Measurements from ENCODE around the gene CLP1.

CLP1 gene

DNA sequence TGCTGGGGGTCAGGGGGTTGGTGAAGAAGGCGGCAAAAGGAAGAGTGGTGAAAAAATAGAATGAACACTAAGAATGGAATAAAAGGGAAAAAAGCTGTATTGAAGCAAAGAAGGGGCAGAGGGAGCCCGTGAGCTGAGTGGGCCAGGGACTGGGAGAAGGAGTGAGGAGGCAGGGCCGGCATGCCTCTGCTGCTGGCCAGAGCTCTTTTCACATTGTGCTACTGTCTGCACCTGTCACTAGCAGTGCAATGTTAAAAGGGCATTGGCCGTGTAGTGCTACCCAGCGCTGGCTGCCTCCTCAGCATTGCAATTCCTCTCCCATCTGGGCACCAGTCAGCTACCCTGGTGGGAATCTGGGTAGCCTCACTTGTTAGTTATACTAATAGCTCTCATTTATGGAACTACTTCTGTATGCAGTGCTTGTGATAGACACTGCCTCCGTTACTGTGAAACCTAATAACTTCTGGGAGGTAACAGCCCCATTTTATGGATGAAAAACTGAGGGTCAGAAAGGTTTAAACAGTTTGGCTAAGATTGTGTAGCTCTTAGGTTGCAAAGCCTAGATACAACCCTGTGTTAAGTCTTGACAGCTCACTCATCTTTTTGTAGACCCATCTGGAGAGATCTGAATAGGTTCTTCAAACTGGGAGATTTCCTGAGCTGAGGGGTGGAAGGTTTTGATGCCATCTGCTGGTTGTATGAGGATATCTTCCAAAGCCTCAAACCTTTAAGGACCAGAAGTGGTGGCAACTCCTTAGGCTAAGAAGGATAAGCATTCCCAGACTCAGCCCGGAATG, 16.4 kb upstream of the CLP1 start:
- peak; percentile 37 for DNase-seq

GRCh38 chr11:57643802-57644201, 13.8 kb upstream of the CLP1 start:
- no peak for DNase-seq

GRCh38 chr11:57644748-57645688, 12.5 kb upstream of the CLP1 start:
- peak; percentile 89 for DNase-seq

- DNase-seq: no peak
These were observed 11.9 kb upstream of the CLP1 start for GRCh38 chr11:57645689-57646085.

GRCh38 chr11:57646194-57646798, 11.3 kb upstream of the CLP1 start:
- DNase-seq: no peak

- no peak for DNase-seq
These were observed 10.7 kb upstream of the CLP1 start for GRCh38 chr11:57646799-57647303.

DNA sequence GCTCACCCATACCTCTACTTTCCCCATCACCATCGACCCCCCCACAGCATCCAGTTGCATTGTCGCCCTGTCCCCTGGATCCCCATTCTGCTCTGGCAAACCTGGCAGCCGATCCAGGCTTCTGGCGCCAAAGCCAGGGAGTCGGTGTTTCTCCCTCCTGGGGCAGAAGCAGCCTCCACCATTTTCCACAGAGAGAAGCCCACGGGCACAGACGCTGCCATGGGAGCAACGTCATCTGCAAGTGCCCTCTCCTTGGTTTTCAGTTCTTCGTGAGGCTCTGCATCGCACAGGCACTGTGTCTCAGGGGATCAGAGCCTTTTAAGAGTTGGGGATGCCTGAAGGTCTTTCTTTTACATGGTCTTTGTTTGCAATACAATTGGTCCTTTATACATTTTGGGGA, 10.2 kb upstream of the CLP1 start:
- DNase-seq: no peak

DNA sequence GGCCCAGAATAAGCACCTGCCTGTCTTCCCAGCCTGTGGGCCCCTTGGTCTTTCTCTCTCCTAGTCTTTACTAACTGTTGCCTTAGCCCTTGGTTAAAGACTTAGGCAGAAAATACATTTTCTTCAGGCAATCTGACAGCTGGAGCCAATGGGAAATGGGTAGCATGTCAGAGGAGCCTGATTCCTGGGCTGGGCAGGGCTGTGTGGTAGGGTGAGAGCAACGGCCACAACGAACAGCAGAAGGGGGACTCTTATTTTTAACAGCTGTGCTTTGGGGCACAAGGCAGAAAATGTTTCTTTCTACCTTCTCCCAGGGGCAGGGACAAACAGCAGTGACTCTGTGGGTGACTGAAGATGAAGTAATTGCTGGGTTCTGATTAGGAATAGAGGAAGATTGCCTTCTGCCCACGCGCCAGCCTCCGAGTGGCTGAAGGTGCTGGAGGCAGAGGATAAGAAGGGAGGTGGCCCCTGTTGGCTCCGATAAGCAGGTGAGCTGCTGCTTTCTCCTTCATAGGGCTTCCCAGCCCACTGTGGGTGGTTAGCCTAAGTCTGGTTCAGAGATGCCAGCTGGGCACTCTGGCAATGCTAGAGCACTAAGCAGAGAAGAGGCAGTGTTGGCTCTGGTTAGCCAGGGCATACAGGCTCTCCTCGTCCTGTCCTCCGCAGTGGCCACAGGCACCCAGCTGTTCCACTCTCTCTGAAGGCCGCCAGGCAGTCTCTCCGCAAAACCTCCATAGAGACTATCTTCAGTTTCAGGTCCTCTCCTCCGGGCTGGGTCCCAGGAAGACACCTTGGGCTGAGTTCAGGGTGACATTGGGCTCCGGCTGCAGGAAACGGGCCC, 9.4 kb upstream of the CLP1 start:
- DNase-seq: no peak

- peak; percentile 50 for DNase-seq
These were observed 8.5 kb upstream of the CLP1 start for GRCh38 chr11:57648801-57649735.

DNA sequence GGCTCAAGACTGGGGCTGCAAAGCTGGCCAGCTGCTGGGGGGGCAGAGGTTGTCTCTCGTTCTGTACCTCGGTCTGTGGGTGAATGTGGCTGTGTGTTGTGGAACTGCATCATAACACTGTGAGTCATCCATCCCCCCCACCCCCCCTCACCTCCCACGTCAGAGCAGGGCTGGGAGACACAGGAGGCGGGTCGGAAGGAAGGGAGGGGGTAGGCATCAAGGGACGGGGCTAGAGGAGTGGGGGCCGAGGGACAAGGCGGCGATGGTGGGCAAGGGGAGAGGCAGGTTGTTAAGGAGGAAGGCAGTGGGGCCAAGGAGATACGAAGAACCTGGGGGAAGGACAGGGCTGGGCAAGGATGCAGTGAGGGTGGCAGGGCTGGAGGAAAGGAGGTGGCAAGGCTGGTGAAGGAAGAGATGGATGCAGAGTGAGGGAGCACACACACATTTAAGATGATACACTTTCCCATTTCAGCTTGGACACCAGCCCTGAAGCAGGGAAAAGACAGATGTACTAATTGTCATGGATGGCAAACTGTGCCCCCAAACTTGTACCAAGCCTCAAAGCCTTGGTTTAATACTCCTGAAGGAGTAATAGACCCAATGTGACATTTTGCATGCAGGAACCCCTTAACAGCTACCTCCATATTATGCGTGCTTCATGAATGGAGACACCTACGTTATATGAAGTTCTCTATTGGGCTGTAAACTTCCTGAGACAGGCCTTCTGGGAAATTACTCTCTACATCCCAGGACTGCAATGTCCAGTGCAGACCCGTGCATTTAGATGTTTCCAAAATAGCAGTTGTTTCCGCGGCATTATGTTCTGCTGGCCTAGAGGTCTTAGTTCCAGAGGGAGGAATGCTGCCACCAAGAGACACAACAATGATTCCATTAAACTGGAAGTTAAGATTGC, 7.5 kb upstream of the CLP1 start, which contains the start of gene YPEL4:
Gene YPEL4, minus strand, starts transcription at position 87 of the 913 bp plus-strand sequence. CDS start 2,805 bp downstream, outside the sequence.
- peak; percentile 93 for DNase-seq

GRCh38 chr11:57650739-57651090, 6.8 kb upstream of the CLP1 start:
- no peak for DNase-seq

- no peak for DNase-seq
These were observed 6.2 kb upstream of the CLP1 start for GRCh38 chr11:57651408-57651807.

DNA sequence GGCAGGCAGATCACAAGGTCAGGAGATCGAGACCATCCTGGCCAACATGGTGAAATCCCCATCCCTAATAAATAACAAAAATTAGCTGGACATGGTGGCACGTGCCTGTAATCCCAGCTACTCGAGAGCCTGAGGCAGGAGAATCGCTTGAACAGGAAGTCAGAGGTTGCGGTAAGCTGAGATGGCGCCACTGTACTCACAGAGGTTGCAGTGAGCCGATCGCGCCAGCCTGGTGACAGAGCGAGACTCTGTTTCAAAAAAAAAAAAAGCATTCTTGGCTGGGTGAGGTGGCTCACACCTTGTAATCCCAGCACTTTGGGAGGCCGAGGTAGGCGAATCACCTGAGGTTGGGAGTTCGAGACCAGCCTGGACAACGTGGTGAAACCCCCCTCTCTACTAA, 5.3 kb upstream of the CLP1 start:
- DNase-seq: peak; percentile 55

- DNase-seq: no peak
These were observed 4.9 kb upstream of the CLP1 start for GRCh38 chr11:57652662-57653061.

DNA sequence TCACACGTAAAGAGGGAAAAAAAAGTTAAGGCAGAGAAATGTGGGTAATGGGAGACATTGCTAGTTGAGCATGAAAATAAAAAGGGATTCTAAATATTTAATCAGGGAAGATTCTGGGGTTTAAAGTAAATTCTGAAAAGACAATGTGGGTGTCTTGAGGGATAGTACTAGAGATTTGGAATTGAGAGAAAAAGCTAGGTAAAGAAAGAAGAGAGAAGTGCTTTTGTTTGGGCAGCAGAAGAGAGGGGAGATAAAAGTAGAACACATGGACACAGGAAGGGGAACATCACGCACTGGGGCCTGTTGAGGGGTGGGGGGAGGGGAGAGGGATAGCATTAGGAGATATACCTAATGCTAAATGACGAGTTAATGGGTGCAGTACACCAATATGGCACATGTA, 4.4 kb upstream of the CLP1 start:
- no peak for DNase-seq

DNA sequence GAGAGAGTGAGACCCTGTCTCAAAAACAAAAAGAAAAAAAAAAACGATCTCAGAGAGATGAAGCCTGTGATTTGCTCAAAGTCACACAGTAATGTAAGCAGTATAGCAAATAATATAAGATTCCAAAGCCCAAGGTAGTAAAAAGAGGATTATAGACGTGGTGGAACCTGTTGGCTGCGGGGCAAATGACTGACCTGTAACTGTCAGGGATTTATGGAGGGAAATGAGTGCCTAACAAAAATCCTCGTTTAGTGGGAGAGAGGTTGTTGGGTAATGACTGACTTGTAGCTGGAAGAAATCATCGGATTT, 723 bp upstream of the CLP1 start:
- no peak for DNase-seq

- DNase-seq: no peak
These were observed 430 bp downstream of the CLP1 start for GRCh38 chr11:57658023-57658361.

- no peak for DNase-seq
These were observed 2.1 kb downstream of the CLP1 start for GRCh38 chr11:57659669-57660068.

GRCh38 chr11:57662893-57663292, 5.3 kb downstream of the CLP1 start:
- no peak for DNase-seq

DNA sequence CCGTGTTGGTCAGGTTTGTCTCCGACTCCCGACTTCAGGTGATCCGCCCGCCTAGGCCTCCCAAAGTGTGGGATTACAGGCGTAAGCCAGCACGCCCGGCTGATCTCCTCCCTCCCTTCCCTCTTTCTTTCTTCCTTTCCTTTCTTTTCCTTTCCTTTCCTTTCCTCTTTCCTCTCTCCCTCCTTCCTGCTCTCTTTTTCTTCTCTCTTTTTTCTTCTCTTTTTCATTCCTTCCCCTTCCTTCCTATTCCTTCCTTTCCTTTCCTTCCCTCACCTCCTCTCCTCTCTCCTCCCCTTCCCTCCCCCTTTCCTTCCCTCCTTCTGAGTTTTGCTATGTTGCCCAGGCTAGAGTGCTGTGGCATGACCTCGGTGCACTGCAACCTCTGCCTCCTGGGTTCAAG, 6.4 kb downstream of the CLP1 start:
- DNase-seq: no peak

All from CD4-positive, alpha-beta T cell treated with Interleukin-17A for 4 hours (primary cell).